ENCODE data around the gene SMAD9. TPM values are rescaled to one million over a fixed set of nuclear protein-coding genes. Genes with fewer than 3 reads are reported as not detected.

SMAD9 gene
- total RNA-seq, 2 experiments from 2014 or later, result 0.05 TPM; not detected in 1

GRCh38 chr13:36879218-36879938 is 40.7 kb downstream of the SMAD9 start:
- Mint-ChIP-seq H3K36me3 (ENCODE audit: low read depth) (no peaks in the 10 kb centered on the region), H3K27me3 (ENCODE audit: low read depth) (peaks cover 9% of the 10 kb centered on the region), H3K9me3 (no peaks in the 10 kb centered on the region), H3K4me1 (ENCODE audit: low read depth) (no peaks in the 10 kb centered on the region), H3K4me3 (no peak overlapping the region), H3K27ac (no peak overlapping the region)
- intact Hi-C loops (cut with micrococcal nuclease), result no loop called here
- CTCF ChIA-PET, result no interaction called here
- DNase-seq, result no peak

DNA sequence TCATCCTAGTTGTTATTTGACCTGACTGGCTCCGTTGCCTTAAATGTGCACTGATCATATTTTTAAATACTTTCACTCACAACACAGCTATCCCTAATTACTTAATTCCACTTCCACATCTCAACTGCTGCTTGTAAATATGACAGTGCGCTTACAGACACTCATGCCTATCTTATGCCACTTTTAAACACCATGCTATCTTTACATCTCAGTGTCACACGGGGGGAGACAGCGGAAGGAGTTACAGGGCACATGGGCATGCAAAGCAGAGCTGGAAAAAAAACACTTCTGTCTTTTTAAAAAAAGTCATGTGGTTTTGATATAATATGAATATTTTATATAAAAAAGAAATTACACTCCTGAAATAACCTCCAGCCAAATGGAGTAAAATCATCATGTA is 44.1 kb downstream of the SMAD9 start:
- no peak overlapping the region for H3K27ac Mint-ChIP-seq
- H3K36me3 Mint-ChIP-seq (ENCODE audit: low read depth), result no peaks in the 10 kb centered on the region
- CTCF ChIA-PET, result interaction anchor here (1.1 kb wide), 1 partner anchor 9 kb away, joined by 4 read pairs; no protein-coding TSS in a partner anchor
- no peaks in the 10 kb centered on the region for H3K9me3 Mint-ChIP-seq
- H3K4me3 Mint-ChIP-seq, result no peak overlapping the region
- no peaks in the 10 kb centered on the region for H3K4me1 Mint-ChIP-seq (ENCODE audit: low read depth)
- H3K27me3 Mint-ChIP-seq (ENCODE audit: low read depth), result peaks cover 17% of the 10 kb centered on the region
- no peak for DNase-seq
- intact Hi-C loops (cut with micrococcal nuclease), result no loop called here

- Mint-ChIP-seq H3K9me3 (no peaks in the 10 kb centered on the region), H3K36me3 (ENCODE audit: low read depth) (no peaks in the 10 kb centered on the region), H3K4me3 (no peak overlapping the region), H3K27me3 (ENCODE audit: low read depth) (peaks cover 17% of the 10 kb centered on the region), H3K4me1 (ENCODE audit: low read depth) (no peaks in the 10 kb centered on the region), H3K27ac (no peak overlapping the region)
- CTCF ChIA-PET, result interaction anchor here (1.1 kb wide), 1 partner anchor 8 kb away, joined by 4 read pairs; no protein-coding TSS in a partner anchor
- intact Hi-C loops (cut with micrococcal nuclease), result no loop called here
- DNase-seq, result no peak
Observed at GRCh38 chr13:36875431-36875830, 44.6 kb downstream of the SMAD9 start.

DNA sequence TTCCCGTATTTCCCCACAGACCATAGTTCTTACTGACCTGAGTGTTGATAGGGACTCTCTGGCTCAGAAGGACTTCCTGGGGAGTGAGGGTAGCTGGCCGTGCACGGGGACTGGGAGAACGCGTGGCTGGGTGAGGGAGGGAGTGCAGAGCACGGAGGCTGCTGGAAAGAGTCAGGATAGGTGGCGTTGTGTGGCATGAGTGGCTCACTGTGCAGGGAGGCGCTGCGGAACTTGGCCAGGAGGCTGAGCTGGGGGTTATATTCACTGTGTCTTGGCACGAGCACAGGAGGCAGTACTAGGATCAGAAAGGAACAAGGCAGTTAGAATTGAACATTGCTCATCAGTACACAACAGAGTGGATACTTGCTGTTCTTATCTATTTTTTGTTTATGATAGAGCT is 47.4 kb downstream of the SMAD9 start:
- Mint-ChIP-seq H3K4me3 (no peak overlapping the region), H3K27ac (no peak overlapping the region), H3K4me1 (ENCODE audit: low read depth) (no peaks in the 10 kb centered on the region), H3K36me3 (ENCODE audit: low read depth) (no peaks in the 10 kb centered on the region), H3K27me3 (ENCODE audit: low read depth) (peaks cover 14% of the 10 kb centered on the region), H3K9me3 (no peaks in the 10 kb centered on the region)
- CTCF ChIA-PET, result no interaction called here
- DNase-seq, result no peak
- intact Hi-C loops (cut with micrococcal nuclease), result no loop called here

GRCh38 chr13:36870050-36870692 is 49.9 kb downstream of the SMAD9 start:
- CTCF ChIA-PET, result interaction anchor here (0.7 to 1.1 kb wide), 2 partner anchors 9 to 11 kb away, joined by 3 to 5 read pairs; no protein-coding TSS in a partner anchor
- H3K27ac Mint-ChIP-seq, result no peak overlapping the region
- no peak for DNase-seq
- H3K36me3 Mint-ChIP-seq (ENCODE audit: low read depth), result no peaks in the 10 kb centered on the region
- H3K4me1 Mint-ChIP-seq (ENCODE audit: low read depth), result no peaks in the 10 kb centered on the region
- H3K9me3 Mint-ChIP-seq, result no peaks in the 10 kb centered on the region
- intact Hi-C loops (cut with micrococcal nuclease), result no loop called here
- no peak overlapping the region for H3K4me3 Mint-ChIP-seq
- H3K27me3 Mint-ChIP-seq (ENCODE audit: low read depth), result peaks cover 16% of the 10 kb centered on the region

DNA sequence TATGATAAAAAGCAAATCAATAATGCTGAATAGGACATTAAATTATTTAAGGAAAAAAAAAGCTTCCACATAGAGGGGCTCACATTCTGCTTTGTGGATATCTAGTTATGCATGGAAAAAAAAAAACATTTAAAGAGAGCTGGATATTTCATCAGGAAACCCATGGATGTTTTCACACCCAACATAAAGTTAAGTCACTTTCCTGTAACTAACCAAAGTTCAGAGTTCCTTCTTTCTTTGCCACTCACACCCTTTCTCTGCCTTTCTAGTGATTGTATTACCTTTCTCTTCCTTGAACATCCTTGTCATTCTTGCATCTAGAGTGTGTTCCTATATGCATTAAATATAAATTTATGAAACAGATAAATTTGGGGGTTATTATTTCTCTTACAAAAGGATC is 53.8 kb downstream of the SMAD9 start:
- CTCF ChIA-PET, result interaction anchor here (1.1 to 1.8 kb wide), 2 partner anchors 17 to 130 kb away, joined by 3 to 4 read pairs; no protein-coding TSS in a partner anchor
- H3K9me3 Mint-ChIP-seq, result no peaks in the 10 kb centered on the region

DNA sequence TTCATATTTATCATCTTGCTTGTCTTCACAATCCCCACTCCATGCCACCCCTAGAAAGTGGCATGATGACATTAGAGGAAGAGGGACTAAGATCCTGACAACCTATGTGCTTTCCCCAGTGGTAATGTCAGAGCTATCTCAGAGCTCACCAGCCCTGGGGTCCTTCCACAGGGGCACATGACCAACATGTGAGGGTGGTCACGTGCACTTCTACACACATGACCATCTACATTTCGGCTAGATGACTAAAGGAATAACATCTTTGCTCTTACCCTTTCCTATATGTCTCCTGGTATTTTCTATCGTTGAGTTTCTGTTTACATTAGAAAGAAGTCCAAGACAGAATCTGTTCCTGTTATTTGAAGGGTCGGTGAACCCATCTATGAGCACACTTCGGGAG is 54.8 kb downstream of the SMAD9 start:
- intact Hi-C loops (cut with micrococcal nuclease), result no loop called here
- Mint-ChIP-seq H3K36me3 (ENCODE audit: low read depth) (no peaks in the 10 kb centered on the region), H3K27me3 (ENCODE audit: low read depth) (peaks cover 13% of the 10 kb centered on the region), H3K4me3 (no peak overlapping the region), H3K27ac (no peak overlapping the region), H3K9me3 (no peaks in the 10 kb centered on the region), H3K4me1 (ENCODE audit: low read depth) (no peaks in the 10 kb centered on the region)
- DNase-seq, result no peak
- CTCF ChIA-PET, result interaction anchor here (1.8 kb wide), 1 partner anchor 129 kb away, joined by 4 read pairs; no protein-coding TSS in a partner anchor

More for the DNA sequence above, 53.8 kb downstream of the SMAD9 start:
- Mint-ChIP-seq H3K27me3 (ENCODE audit: low read depth) (peaks cover 11% of the 10 kb centered on the region), H3K36me3 (ENCODE audit: low read depth) (no peaks in the 10 kb centered on the region), H3K27ac (no peak overlapping the region), H3K4me1 (ENCODE audit: low read depth) (no peaks in the 10 kb centered on the region), H3K4me3 (no peak overlapping the region)
- intact Hi-C loops (cut with micrococcal nuclease), result no loop called here
- no peak for DNase-seq

DNA sequence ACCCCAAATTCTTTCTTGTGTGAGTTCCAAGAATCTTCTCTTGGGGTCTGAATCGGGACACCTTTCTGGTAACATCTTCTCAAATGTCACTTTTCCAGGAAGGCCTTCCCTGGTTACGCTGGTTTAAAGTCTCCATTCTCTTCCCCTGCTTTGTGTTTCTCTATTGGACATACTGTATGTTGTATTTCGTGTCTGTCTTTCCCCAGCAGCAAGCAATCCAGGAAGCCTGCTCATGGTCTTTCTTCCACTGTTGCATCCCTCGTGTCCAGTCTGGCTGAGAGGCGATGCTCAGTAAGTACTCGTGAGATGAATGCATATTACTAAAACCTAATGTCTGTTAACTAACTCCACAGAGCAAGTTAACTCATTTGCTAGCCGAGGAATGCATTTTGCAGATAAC is 57.3 kb downstream of the SMAD9 start:
- H3K27ac Mint-ChIP-seq, result no peak overlapping the region
- CTCF ChIA-PET, result no interaction called here
- no peak for DNase-seq
- peaks cover 23% of the 10 kb centered on the region for H3K27me3 Mint-ChIP-seq (ENCODE audit: low read depth)
- intact Hi-C loops (cut with micrococcal nuclease), result no loop called here
- no peaks in the 10 kb centered on the region for H3K9me3 Mint-ChIP-seq
- no peaks in the 10 kb centered on the region for H3K4me1 Mint-ChIP-seq (ENCODE audit: low read depth)
- H3K4me3 Mint-ChIP-seq, result no peak overlapping the region
- H3K36me3 Mint-ChIP-seq (ENCODE audit: low read depth), result no peaks in the 10 kb centered on the region

DNA sequence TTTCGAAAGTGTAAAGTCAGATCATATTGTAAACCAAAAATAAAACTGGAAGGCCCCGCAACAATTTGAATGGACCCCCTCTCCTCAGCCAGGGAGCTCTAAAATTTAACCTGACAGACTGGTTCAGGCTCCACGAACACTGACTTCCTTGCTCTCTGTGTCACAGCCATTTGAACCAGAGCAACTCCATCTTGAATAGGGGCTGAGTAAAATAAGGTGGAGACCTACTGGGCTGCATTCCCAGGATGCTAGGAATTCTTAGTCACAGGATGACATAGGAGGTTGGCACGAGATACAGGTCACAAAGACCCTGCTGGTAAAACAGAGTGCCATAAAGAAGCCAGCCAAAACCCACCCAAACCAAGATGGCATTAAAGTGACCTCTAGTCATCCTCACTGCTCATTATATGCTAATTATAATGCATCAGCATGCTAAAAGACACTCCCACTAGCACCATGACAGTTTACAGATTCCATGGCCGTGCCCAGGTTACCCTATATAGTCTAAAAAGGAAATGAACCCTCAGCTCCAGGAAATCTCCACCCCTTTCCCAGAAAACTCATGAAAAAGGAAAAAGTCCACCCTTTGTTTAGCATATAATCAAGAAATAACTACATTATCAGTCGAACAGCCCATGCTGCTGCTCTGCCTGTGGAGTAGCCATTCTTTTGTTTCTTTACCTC is 57.9 kb downstream of the SMAD9 start:
- Mint-ChIP-seq H3K36me3 (ENCODE audit: low read depth) (no peaks in the 10 kb centered on the region), H3K4me1 (ENCODE audit: low read depth) (peaks cover 2% of the 10 kb centered on the region), H3K9me3 (no peaks in the 10 kb centered on the region), H3K4me3 (no peak overlapping the region), H3K27me3 (ENCODE audit: low read depth) (peaks cover 23% of the 10 kb centered on the region), H3K27ac (no peak overlapping the region)
- DNase-seq, result no peak
- CTCF ChIA-PET, result no interaction called here
- intact Hi-C loops (cut with micrococcal nuclease), result no loop called here

GRCh38 chr13:36859259-36859658 is 60.8 kb downstream of the SMAD9 start:
- H3K27me3 Mint-ChIP-seq (ENCODE audit: low read depth), result peaks cover 22% of the 10 kb centered on the region
- intact Hi-C loops (cut with micrococcal nuclease), result loop anchor here (2.0 kb wide), 1 partner anchor 210 kb away; no protein-coding TSS in a partner anchor

GRCh38 chr13:36858290-36858689 is 61.7 kb downstream of the SMAD9 start:
- H3K27me3 Mint-ChIP-seq (ENCODE audit: low read depth), result peaks cover 27% of the 10 kb centered on the region
- H3K4me1 Mint-ChIP-seq (ENCODE audit: low read depth), result peaks cover 2% of the 10 kb centered on the region
- no peak for DNase-seq
- no peaks in the 10 kb centered on the region for H3K9me3 Mint-ChIP-seq
- H3K27ac Mint-ChIP-seq, result no peak overlapping the region
- CTCF ChIA-PET, result interaction anchor here (0.8 to 2.2 kb wide), 7 partner anchors 16 to 129 kb away, joined by 3 to 10 read pairs (median 4); no protein-coding TSS in a partner anchor
- no peaks in the 10 kb centered on the region for H3K36me3 Mint-ChIP-seq (ENCODE audit: low read depth)
- intact Hi-C loops (cut with micrococcal nuclease), result loop anchor here (1.0 to 2.0 kb wide), 2 partner anchors 123 to 211 kb away; no protein-coding TSS in a partner anchor
- H3K4me3 Mint-ChIP-seq, result no peak overlapping the region

More at GRCh38 chr13:36859259-36859658, 60.8 kb downstream of the SMAD9 start:
- H3K9me3 Mint-ChIP-seq, result no peaks in the 10 kb centered on the region
- H3K27ac Mint-ChIP-seq, result no peak overlapping the region
- CTCF ChIA-PET, result interaction anchor here (0.7 to 2.2 kb wide), 5 partner anchors 18 to 211 kb away, joined by 3 to 10 read pairs (median 5); no protein-coding TSS in a partner anchor
- no peak overlapping the region for H3K4me3 Mint-ChIP-seq
- peaks cover 2% of the 10 kb centered on the region for H3K4me1 Mint-ChIP-seq (ENCODE audit: low read depth)
- no peaks in the 10 kb centered on the region for H3K36me3 Mint-ChIP-seq (ENCODE audit: low read depth)
- no peak for DNase-seq

- intact Hi-C loops (cut with micrococcal nuclease), result no loop called here
- no peak overlapping the region for H3K27ac Mint-ChIP-seq
- H3K9me3 Mint-ChIP-seq, result no peaks in the 10 kb centered on the region
- CTCF ChIA-PET, result interaction anchor here (1.0 to 2.2 kb wide), 4 partner anchors 17 to 124 kb away, joined by 4 to 10 read pairs (median 5); no protein-coding TSS in a partner anchor
- no peak overlapping the region for H3K4me3 Mint-ChIP-seq
- H3K36me3 Mint-ChIP-seq (ENCODE audit: low read depth), result no peaks in the 10 kb centered on the region
- H3K4me1 Mint-ChIP-seq (ENCODE audit: low read depth), result peaks cover 2% of the 10 kb centered on the region
- peaks cover 28% of the 10 kb centered on the region for H3K27me3 Mint-ChIP-seq (ENCODE audit: low read depth)
- DNase-seq, result no peak
Observed at GRCh38 chr13:36857253-36857652, 62.8 kb downstream of the SMAD9 start.

Measured in activated naive CD4-positive, alpha-beta T cell treated with anti-CD3 and anti-CD28 coated beads for 36 hours (primary cell).